COLO829 (cell line): ENCODE results near the gene FSHR.

Source experiments
- DNase-seq: peaks from one replicate; pipeline ENCODE4 v3.0.0; 2012; ENCODE audit warnings: low spot score

The FSHR gene

DNA sequence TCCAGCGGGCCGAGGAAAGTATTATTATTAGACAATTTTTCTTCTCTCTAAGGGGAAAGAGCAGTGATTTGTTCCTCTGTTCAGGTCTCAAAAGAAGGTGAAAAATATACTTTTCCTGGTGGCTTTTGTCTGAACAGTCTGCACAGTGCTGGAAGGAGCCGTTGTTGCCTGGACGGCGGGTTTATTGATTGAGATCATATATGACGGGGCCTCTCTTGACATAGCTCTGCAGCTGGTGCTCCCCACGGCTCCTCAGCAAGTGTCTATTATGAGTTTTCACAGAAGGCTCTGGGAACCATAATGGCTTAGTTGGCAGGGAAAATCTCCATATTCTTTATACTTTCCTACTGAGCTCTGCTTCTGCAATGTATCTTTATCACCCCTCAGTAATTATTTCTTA is 42.9 kb downstream of the FSHR start:
- no peak for DNase-seq

DNA sequence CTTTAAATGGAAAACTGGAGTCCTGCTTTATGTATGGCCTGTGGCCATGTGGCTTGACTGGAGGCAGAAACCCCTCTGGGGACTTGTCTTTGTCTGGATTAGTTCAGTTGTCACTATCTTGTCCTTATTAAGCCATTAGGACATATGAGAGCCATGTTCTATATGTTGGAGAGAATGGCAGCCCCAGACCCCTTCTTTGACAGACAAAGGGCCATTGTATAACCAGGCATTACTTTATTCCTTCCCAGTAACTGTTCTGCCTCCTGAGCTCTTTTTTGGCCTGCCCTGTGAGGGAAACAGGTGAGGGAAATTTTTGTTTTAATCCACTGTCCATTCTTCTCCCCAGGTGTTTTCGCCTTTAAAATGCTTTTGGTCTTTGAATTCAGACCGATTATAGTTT is 43.3 kb downstream of the FSHR start:
- no peak for DNase-seq

DNA sequence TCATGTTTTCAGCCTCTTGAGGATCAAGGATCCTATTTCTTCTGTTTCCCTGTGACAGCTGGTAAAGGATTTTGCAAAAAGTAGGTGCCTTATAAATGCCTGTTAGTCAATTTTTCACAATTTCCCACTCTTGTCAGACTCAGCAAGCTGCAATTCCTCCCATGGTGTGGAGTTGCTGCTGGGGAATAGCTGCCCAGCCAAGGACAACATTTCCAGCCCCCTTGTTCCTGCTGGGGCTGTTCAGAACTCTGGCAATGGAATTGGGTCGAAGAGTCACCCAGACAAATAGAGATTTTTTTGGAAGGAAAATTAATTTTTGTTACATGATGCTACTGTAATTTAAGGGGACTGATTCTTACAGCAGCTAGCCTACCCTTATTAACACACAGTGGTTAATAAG is 43.7 kb downstream of the FSHR start:
- no peak for DNase-seq

DNA sequence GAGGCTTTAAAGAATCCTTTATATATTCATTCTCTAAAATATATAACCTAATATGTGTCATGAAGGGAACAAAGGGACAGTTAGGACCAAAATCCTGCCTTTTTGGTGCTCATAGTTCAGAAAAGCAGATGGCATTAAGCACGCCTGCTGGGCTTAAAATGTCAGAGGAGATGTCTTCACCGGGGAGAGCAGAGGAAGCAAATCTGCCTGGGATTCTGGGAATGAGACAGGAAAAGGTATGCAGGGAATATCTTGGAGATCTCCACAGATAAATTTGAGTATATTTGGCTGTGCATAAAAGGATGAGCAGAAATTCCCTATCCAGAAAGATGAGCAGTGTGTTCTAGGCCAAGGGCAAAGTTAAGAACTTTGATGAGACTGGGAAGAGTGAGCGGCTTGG is 45.5 kb downstream of the FSHR start:
- DNase-seq = no peak

DNA sequence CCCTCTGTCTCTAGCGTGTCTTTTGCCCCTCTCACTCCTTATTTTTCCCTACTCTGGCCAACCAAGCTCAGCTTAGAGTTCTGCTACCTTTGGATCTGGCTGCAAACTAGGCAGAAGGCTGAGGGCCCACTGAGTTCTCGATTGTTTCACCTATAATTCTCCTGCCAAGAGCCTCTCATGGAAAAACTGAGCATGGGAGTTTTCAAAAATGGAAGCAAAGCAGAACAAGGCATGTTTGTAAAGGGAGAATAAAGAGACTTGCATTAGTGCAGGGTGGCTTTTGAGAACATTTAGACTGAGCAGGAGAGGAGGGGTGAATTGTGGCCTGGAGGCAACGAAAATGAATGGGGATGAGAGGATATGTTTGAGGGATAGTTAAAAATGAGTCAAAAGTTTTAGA is 45.9 kb downstream of the FSHR start:
- DNase-seq = no peak

DNA sequence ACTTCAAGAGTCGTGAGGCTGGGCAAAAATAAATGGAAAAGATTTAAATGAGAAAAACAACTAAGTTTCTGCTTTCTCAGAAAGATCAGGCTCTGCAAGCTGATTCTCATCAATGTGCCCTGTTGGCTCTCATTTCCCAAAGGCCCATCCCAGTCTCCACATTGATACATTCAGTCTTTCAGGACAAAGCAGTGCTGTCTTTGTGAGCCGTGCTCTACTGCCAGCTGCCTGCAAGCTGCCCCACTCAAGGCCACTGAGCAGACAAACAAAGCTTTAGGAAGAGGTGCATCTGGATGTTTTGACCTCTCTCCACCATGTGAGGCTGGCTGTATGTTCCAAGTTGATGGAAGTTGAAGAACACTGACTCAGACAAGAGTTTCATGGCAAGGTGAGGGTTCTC is 48.8 kb downstream of the FSHR start:
- no peak for DNase-seq

DNA sequence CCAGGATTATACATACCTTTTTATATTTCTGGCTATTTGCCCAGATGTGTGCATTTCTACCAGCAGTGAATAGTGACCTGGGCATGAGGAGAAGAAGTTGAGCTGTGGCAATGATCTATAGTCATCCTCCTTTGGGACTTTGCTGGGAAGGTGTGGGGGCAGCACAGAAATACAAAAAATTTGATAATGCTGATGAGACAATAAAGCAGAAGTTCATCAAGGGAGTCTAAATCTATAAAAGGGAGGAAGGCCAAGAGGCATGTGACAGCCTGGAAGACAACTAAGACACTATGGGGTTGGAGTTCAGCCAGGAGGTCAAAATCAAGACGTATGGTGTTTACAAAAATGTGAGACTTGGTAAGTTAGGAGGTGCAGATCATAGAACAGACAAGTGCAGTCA is 52.2 kb downstream of the FSHR start:
- DNase-seq = no peak

DNA sequence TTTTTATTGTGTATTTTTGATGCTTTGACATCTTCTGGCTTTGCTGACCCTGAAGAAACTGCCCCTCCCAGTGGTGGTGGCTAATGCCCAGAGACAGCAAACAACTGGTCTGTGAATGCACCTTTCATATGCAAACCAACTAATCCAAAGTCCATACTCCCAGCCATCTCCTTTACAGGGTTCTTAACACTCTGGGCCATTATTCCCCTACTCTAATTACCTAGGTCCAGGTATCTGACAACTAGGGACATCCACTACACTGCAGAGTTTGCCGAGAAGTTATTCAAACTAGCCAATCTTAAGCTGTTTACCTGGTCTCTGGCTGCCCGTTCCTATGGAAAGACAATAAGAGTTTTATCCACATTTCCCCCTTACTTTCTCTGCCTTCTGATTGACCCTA is 73.6 kb downstream of the FSHR start:
- no peak for DNase-seq

DNA sequence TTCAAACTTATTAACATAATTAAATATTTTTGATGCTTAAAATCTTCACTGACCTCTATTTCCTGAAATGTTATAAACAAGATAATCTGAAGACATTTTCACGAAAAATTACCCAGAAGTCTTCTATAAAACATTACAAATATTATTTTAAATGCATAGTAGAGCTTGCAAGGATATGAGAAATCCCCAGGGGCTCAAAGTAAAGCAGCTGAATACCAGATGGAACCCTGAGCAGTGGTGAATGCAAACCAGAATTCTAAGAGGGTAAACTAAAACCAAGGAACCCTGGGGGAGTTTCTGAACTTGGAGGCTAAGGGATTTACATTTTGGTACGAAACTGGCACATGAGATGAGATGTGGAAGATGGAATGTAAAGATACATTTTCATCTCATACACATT is 83.6 kb downstream of the FSHR start:
- no peak for DNase-seq

DNA sequence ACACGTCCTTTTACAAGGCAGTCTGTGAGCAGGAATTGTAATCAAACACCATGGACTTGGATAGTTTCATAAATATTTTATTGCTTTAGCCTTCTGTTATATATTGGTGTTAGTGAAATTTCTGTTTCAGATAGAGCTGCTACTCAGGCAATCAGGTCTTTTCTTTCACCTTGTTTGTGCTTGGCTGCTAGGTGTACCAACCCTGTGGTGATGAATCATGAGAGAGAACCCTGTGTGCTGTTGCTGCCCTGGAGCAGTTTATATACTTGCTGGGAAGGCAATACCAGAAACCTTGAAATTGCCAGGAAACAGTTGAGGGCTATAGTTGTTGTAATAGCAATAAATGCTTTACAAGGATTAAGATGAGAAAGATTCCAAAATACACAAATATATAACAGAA is 84.5 kb downstream of the FSHR start:
- no peak for DNase-seq

DNA sequence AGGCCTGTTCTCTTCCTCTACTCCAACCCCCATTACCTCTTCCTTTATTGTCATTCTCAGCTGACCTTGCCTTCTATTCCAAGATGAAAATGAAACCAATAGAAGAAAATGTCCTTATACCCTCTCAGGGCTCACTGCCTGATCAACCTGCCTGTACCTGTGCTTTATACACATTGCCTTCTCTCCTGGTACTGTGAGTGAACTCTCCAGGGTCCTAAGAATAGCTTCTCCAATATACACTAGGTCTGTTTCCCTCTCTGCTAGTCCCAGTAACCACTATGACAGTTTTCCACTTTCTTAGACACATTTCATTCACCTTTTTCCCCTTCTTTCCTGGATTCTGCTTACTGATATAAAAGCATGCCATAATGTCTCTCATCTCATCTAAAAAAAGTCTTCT is 85.7 kb downstream of the FSHR start:
- DNase-seq = no peak

DNA sequence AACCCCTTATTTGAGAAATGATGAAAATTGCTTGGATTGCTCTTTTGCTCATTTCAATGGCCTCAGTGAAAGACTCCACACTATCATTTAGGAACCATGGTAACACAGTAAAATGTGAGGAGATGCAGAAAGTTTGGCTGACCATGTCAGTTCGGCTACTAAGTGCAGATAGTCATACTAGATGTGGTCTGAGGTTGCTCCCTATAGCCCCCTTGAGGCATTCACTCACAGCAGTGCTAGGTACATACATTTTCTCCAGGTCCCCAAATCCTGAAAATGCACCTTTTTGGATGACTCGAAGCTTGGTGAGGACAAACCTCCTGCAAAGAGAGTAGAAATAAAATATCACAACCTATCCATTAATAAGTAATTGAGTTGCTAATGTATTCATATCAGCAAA is 86.3 kb downstream of the FSHR start:
- no peak for DNase-seq

DNA sequence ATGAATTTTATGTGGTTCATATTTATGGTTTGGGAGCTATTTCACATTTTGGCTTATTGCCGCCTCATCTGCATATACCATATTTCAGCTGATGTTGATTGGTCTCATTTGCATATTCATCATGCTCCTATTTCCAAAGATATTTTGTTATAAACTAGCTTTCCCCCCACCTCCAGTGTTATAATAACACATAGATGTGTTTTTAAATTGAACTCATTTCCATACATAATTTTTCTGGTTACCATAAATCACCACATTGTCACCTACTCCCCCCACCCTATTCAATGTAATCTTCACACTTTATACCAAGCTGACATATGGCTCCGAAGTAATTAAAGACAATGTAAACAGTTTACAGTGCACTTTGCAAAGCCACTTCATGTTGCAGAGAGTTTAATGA is 101.2 kb downstream of the FSHR start:
- no peak for DNase-seq

DNA sequence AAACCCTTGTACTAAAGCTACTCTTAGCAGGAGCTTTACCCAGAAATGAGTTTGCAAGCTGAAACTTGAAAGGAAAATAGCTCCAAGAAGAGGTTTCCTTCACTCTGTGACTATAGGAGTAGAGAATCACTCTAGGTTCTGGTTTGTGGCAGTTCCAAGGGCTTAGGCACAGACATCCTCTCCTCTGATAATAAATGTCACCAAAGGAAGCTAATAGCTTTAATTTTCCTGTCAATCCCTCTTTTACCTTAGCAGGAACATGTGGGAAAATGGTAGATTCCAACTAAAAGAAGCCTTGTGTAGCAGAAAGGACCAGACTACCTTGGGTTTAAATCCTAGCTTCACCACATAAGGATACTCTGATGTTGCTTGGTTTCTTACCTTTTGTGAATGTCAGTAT is 104.0 kb downstream of the FSHR start:
- DNase-seq = no peak

DNA sequence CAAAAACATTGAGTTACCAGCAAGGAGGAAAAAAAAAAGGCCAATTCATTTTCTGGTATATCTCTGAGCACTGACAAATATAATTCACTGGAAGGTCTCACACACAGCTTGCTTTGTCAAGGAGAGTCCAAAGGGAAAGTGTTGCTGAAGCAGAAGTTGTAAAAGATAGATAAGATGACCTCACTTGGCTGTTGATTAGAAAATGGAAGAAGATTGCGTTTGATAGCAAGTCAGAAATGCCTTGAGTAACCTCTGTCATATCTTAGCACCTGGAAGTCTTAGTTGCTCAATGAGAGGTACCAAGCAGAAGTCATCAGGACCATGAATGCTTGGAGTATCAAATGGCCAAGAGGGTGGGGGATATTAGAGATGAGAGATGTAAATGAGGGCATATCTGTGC is 105.2 kb downstream of the FSHR start:
- no peak for DNase-seq

DNA sequence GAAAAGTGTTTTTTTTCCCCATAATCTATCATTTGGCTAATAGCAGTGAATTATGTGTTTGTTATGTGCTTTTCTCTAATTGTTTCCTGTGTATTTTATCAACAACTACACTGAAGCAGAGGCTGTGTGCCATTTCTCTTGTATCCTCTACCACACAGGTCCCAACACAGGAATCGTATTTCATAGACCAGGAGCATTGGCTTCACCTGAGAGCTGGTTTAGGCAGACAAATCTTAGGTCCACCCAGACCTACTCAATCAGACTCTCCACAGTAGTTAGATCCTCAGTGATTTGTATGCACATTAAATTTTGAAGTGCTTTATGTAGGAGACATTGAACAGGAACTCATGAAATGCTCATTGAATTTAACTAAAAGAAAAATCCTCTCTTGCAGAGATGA is 109.2 kb downstream of the FSHR start:
- no peak for DNase-seq

DNA sequence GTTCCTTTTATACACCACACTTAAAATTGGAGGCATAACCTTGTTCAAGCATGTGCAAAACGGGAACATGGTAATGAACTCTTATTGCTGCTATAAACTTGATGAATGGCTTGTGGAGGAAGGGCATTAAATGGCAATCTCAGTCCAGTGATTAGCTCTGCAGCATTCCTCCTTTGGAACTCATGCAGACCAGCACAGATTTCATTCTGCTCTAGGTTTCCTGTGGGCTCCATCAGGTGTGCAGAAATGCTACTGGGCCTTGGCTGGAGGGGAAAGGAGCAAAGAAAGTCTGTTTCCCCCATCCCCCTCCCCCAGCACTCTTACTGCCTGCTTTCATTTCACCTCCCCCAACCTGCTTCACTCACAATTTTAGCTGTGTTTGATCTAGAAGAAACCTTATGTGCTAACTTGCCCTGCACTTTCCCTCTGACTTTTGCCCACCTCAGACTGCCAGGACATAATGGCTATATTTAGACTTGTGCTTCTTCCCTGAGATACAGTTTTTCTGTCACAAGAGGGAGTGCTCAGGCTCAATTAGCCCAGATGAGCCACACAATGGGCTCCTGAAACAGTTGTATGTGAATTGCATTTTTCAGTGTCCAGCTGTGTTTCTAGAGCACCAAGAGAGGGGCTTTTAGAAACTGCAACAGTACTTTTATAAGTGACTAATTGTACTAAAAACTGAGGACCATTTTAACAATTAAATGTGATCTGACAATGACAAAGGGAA is 109.8 kb downstream of the FSHR start:
- no peak for DNase-seq

DNA sequence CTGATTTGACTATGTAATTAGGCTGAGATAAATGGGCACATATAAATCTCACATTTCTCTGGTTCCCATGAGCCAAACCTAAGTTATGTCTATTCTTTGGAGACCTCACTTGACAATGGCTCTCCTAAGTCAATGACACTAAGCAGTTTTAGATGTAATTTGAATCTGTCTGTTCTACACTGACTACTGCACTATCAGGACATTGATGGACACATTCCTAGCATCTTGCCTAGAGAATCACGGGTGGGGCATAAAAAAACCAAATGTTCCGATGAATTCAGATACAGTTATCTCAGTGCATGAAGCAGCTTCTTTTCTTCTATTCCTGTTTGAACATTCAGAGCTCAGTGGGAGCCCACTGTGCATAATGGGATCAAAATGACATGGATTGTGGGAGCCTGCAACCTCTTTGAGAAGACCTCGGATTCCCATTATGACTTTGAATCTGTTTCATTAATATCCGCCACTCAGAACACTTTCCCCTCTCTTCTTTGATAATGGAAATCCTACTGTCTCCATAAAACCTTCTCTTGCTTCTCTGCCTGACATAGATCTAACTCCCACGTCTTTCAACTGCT is 110.8 kb downstream of the FSHR start:
- no peak for DNase-seq

DNA sequence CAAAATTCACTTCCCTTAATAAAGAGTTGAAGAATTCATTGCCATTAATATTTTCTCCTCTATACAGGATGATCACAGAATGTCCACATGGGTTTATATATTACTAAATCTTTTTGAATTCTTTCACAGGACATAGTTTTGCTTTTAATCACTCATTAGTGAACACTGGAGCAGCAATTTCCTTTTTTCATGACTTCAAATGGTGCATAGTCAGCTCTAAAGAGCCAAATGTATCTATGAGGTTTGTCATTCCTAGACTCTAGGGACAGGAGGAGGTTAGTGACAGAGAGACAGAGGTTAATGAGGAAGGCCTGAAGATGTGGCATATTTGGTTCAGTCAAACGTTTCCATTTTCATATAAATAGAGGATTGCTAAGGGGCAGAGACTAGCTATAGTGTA is 111.8 kb downstream of the FSHR start:
- DNase-seq = no peak

DNA sequence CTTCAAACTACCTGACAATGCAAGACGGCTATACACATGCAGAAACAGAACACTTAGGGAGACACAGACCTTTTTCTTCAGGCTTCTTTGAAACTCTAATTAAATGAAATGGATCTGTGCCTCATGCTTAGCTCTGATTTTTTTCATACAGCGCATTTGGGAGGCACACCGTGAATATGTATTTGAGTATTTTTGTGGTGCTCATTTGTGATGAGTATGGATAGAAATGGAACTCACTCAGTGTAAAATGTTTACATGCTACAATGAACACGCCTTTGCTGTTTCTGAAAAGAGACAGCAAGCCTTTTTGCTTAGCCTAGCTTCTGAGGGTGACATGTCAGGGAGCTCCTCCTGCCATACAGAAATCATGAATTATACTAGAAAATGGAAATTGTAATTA is 113.3 kb downstream of the FSHR start:
- DNase-seq = no peak

DNA sequence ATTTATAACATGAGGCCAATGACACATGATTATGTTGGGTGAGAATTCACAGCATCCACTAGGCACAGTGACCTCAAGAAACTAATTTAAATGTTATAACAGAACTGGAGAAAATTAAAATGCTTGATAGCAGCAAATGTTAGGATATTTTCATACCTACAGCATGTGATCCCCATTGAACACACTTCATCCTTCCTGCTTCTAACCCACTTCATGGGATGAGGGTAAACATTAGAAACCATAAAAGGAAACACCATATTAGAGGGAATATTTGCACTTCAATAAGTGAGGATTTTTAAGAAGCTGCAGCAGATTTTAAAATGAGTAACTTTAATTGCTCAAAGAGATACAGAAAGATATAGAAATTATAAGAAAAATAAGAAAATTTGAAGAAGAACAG is 117.1 kb downstream of the FSHR start:
- no peak for DNase-seq

DNA sequence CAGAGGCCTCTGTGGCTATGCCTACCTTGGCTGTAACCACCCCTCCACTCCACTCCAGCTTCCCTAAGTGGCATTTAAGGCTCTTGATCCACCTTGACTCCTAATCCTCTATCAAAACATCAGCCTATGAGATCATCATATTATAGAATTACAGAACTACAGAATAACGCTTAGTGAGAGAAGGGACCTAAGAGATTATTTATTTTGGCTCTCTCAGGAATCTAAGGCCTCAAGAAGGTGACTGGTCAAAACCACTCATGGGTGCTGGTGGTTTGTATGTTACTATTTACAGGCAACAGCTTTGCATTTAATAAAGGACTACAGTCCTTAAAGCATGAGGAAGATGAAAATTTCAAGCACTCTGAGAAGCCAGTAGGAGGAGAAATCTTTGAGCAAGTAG is 118.8 kb downstream of the FSHR start:
- no peak for DNase-seq

DNA sequence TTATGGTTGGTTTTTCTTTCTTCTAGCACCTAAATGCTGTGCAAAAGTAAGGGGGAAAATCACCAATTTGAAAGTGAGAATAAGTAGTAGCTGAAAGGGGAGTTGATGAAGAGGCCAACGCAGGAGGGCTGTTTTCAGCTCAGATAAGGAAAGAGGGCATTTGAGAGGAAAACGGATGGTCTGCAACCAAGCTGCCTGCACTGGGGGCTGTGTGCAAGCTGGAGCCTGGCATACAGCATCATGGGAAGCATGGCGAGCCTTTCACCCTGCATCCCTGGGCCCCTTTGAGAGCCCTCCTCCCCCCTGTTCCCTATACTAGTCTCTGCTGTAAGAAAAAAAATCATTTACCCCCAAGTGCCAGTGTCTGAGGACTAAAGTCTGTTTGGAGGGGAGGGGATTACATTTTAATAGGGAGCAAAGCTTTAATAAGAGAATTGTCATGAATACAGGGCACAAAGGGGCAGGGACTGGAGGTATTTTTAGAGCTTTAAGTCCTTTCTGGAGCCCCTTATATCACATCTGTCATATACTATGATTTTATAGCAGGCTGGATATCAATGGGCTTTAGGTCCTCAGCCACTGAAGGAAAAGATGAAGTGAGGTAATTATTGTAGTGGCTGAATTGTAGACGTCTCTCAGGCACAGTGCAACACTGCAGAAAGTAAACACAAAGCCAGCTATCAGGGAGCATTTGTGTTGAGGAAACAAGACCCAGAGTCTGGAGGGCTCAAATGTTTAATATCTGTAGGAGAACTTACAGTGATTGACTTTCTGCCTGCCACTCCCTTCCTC is 120.7 kb downstream of the FSHR start:
- no peak for DNase-seq

DNA sequence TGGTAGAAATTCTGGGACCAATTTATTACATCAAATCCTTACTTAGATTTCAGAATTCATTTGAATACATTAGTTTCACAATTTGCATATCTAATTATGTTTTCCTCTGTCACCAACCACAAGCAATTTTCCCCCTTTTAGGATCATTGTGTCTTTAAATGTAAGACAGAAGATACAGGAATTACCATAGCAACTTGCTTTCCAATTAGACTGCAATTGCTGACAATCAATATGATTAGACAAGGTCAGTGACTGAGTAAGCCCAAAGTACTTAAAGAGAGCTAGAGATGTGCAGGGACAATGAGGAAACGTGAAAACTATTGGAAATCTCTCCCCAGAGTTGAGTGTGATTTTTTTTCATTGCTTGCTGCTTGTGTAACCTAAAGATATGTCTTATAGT is 121.4 kb downstream of the FSHR start:
- DNase-seq = no peak
